NCI-H2081 (cell line): ENCODE results near the gene RPS15A.
A peak's percentile ranks its signal among the peaks of the same experiment; 100 is the strongest.
"Not testable (repeated sequence)": the region's sequence is repeated elsewhere in the genome, so short reads cannot be mapped to it uniquely, and the experiment has no call there.

Experiments
- DNase-seq, 2 experiments: peaks; one replicate each; lab custom pipeline; 2025; lab: John Stamatoyannopoulos, UW

Gene RPS15A

DNA sequence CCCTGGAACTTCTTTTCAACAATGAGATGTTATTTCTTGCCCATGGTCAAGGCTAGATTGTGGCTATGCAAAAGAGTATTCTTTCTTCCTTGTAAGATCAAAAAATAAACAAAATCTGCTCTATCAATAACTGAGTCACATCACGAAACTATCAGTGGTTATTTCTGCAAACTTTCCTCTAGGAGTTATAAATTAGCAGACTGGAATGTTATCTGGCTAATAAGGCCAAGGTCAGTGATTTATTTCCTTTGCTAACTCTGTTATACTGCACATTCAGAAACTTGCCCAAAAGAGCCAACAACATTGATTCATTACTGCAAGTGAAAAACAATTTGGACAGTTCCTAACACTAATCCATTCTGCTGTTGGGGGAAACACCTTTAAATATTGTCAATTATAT lies 6.2 kb upstream of the RPS15A start:
- no peak for DNase-seq

DNA sequence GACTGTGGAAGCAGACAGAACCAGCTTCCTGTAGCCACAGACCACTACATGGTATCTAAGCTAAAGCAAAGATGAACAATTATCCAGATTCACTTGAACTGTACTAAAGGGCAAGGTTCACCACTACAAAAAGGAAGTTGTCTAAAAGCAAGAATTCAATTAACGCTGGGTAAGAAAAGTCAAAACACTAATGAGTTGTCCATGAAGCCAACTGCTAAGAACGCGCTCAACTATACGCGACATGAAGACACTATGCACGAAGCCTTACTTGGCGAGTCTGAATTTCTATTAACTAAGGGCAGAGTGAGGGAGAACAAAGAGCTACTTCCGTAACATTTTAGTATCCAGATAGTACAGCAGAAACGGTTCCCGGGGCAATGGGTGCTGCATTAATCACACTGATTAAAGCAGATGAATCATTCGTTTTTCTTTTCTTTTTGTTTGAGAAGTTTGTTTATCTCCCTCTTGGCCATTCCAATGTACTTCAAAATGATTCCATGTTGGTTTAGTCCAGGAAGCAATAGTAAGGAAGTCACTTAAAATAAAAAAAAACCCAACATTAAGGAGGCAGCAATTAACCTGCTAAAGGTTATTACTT lies 2.8 kb upstream of the RPS15A start:
- no peak for DNase-seq

DNA sequence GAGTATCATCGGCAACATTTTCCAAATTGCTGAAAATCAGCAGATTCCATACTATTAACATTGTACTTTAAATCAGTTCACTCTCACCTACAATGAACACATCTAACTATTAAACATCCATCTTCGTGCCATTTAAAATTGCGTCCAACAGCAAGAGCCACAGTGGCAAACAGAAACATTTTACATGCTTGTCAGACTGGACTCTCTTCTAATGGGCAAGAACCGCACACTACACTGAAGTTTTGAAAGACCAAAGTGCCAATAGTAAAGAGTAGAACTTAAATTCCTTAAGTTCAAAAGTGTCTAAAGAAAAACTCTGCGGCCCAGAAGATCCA lies 652 bp downstream of the RPS15A start:
- DNase-seq, result no peak

DNA sequence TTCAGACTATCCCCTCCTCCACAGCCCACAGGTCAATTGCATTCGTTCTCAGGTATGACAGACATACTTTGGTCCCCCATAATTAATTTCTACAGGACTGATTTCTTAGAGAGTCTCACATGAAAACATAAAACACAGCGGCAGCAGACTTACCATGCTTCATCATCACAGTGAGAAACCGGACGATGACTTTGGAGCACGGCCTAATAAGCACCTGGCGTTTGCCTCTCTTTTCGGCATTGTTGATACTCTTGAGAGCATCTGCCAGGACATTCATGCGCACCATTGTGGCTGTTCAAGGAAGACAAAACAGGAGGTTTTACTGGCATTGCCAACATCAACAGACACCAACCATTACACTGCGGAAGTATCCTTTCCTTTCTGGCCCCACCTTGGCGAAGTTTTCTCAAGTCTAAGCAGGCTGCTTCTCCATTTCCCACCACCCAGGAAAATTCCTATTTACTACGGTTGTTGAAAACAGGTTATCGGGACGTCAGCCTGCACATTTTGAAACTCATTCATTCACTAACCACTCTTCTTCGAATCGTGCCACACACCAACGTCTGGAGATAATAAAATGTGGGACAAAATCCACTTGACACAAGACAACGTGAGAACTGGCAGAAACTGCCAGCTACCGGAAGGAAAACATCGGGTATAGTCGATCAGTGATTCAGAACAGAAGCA lies 1.2 kb downstream of the RPS15A start:
- DNase-seq, result peak in 1 of 2 experiments; percentile 43

DNA sequence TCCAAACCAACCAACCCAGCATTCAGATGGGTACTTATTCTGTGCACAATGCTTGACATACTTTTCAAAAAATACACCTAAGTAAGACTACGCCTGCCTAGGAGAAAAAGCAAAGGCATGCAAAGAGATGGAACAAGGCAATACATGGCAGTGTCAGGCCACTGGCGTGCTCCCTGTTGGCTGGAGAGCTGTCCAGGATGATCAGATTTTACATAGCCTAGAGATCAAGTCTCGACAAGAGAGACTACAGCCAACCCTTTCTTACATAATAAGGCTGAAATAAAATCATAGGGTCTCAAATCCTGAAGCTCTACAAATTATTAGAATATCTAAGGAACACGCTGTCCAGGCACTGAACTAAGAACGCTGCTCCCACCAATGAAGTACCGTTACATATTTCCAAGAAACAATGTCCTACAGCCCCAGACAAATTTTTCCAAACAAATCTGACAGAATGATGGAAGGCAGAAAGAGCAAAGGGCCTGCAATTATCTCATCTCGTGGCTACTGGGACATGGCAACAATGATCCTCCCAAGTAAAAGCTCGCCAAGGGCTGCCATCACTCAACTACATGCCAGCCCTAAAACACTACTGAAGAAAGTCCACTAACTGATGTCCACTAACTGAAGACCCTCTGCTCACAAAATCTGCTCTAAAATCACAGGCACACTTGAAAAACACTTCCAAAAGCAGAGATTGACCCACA lies 5.1 kb downstream of the RPS15A start:
- no peak for DNase-seq

DNA sequence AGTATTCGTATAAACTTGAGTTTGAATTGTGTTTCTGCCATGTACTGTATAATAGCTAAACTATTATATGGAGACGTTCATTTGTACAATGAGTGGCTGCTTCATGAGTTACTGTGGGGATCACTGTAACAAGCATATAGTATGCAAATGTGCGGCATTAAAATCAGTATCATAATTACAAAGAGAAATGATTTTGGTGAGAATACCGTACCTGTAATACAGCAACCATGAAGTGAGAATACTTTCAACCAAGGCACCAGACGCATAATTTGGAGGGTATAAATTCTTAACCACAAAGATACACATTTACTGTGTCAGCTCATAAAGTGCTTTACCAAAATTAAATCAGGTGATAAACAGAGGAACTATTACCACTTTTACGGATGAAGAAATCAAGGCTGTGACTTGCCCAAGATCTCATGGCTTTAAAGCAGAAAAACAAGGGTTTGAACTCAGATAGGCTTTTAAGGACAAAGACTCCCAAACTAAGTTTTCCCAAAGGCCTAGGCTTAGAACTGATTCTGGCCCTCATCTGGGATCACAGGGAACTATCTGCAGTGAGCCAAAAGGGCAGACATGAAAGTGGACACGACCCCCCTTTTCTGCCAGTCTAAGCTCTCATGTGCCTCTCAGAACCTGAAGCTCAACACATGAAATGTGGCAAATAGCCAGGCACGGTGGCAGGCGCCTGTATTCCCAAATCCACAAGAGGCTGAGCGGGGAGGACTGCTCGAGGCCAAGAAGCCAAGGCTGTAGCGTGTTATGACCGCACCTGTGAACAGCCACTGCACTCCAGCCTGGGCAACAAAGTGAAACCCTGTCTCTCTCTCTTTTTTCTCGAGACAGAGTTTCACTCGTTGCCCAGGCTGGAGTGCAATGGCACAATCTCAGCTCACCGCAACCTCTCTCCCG lies 6.4 kb downstream of the RPS15A start:
- no peak for DNase-seq

DNA sequence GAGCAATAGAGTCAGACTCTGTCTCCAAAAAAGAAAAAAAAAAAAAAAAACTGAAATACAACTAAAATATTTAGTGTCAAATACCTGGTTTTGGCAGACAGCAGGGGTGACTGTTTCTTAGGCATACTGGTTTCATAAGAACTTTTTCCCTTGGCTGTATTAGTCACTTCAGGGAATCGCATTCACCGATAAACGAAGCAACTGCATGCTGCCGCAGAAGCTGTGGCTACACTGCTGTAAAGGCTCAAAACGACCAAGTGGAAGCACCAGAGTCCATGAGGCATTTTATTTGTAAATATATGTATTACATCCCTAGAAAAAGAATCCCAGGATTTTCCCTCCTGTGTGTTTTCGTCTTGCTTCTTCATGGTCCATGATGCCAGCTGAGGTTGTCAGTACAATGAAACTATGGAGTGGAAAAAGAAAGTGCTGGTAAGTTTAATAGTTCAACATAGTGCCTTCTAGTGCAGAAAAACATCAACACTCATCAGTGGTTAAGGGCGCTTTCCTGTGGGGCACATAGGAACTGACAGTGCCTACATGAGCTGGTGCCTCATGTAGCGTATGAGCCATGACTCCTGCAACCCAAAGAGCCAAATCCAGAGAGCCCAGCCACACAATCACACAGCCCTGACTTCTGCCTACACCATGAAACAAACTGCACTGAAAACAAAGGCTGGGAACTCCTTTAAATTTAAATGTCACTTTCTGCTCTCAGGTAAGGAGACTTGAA lies 7.3 kb downstream of the RPS15A start:
- no peak for DNase-seq

DNA sequence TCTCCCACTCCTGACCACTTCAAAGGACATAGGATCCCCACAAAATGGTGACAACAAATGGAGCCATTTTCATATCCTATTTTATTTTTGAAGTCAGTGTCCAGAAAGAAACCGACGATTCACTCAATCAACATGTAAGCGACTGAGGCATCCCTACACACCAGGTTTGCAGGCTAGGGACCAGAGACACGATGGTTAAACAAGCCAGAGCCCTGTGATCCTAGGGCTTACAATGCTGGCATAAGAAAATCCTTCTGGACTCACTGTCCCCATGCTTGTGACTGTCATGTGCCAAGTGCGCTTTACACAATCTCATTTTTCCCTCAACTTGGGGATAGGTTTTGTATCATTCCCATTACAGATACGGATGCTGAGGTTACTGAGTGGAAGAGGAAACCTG lies 8.9 kb downstream of the RPS15A start:
- not testable (repeated sequence) for DNase-seq

DNA sequence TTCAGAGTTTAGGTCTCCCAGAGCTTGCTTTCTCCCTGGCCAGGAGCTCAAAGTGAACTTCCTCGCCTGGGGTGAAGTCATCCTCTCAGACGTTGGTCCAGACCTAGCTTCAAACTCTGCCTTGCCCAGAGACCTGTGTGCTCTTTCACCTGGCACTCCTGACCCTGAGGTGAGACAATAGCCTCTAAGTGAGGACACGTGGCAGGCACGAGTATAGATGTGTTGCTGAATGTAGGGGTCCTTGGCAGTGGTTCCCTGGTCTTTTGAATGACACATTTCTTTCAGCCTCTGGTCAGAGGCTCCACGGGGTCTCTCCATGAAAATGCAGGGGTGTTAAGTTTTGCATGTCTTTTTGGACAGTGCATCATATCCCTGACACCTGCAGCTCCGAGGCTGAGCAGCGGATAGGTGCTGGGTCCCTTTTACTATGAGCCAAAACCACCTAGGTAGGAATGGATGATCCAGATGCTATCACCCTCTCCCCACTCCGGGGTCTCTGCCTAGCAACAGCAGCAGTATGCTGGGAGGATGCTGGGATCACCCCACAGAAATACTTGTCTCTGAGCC lies 9.6 kb downstream of the RPS15A start:
- DNase-seq, result not testable (repeated sequence)

DNA sequence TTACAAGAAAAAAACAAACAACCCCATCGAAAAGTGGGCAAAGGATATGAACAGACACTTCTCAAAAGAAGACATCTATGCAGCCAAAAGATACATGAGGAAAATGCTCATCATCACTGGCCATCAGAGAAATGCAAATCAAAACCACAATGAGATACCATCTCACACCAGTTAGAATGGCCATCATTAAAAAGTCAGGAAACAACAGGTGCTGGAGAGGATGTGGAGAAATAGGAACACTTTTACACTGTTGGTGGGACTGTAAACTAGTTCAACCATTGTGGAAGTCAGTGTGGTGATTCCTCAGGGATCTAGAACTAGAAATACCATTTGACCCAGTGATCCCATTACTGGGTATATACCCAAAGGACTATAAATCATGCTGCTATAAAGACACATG lies 12.5 kb downstream of the RPS15A start:
- not testable (repeated sequence) for DNase-seq

DNA sequence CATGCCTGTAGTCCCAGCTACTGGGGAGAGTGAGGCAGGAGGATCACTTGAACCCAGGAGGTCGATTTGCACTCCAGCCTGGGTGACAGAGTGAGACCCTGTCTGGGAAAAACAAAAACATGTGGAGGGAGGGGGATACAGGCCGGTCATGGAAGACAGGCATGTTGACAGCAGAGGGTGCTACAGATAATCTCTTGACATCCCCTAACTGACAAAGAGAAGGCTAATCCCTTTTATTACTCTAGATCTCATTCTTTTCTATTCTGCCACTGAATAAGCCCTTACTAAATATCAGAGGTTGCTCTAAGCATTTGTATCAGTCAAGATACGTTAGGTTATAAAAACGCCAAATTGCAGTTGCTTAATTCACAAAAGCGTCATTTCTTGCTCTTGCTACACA lies 13.8 kb downstream of the RPS15A start:
- DNase-seq, result not testable (repeated sequence)

DNA sequence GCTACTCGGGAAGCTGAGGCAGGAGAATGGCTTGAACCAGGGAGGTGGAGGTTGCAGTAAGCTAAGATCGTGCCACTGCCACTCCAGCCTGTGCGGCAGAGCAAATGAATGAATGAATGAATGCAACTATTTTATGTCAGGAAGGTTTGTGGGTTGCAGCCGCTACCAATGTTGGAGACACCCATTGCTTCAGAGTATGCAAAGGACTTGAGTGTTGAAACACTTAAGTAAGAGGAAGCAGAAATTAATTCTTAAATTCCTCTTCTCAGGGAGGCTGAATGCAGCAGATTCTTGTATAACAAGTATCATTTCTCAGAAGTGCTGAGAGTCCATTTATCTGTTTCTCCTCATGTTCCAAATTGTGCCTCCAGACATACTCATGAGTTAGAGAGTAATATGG lies 15.5 kb downstream of the RPS15A start:
- DNase-seq, result not testable (repeated sequence)

DNA sequence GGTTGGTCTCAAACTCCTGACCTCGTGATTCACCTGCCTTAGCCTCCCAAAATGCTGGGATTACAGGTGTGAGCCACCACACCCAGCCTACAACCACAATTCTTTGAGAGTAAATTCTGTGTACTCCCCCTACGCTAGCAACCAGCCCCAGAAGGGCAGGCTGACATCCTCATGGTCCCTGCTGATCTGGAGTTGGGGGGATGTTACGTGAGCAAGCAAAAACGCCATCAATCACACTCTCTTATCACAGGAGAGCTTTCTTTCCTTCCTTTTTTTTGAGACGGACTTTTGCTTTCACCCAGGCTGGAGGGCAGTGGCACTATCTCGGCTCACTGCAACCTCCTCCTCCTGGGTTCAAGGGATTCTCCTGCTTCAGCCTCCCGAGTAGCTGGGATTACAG lies 18.0 kb downstream of the RPS15A start:
- DNase-seq, result not testable (repeated sequence)

DNA sequence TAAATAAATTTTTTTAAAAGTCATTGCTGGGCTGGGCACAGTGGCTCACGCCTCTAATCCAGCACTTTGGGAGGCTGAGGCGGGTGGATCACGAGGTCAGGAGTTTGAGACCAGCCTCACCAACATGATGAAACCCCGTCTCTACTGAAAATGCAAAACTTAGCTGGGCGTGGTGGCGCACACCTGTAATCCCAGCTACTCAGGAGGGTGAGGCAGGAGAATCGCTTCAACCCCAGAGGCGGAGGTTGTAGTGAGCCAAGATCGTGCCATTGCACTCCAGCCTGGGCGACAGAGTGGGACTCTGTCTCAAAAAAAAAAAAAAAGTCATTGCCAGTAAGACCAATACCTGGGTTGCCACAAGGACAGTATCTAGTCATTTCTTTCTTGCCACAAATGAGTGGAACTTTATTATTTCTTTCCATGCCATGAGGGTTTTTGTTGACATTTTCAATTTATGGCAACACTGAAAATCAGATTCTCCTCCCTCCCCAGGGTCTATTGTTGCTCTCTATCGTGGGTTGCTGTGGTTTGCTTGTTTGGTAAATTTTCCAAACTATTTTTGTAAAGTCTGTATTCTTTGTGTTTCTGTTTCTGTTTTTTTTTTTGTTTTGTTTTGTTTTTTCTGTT lies 19.7 kb downstream of the RPS15A start:
- DNase-seq, result not testable (repeated sequence)

DNA sequence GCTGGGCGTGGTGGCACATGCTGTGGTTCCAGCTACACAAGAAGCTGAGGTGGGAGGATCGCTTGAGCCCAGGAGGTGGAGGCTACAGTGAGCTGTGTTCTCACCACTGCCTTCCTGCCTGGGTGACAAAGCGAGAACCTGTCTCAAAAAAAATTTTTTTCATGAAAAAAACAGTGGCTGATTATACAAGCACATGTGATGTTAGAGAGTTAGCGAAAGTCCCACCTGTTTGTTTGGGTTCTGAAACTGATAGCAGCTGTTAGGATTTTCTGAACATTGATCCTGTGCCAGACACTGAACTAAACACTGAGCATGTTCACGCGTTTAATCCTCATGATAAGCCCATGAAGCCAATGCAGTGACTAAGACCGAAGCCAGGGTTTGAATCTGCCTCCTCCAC lies 22.9 kb downstream of the RPS15A start:
- DNase-seq, result not testable (repeated sequence)

DNA sequence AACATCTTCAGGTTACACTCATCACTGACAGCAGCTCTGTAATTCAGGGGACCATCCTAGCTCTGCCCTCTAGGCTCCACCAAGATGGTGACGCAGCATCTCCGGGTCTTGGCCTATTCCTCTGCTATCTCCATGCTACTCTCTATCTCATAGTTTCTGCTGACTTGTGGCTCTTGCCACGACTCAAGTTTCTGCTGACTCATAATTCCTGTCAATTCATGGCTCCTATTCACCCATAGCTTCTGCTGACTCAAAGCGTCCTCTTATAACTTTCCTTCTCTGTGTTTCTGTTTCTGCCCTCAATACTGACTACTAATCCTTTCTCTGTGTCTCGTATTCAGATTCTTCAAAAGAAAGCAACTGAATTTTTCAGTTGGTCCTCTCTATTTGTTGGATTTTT lies 27.4 kb downstream of the RPS15A start:
- DNase-seq, result not testable (repeated sequence)

DNA sequence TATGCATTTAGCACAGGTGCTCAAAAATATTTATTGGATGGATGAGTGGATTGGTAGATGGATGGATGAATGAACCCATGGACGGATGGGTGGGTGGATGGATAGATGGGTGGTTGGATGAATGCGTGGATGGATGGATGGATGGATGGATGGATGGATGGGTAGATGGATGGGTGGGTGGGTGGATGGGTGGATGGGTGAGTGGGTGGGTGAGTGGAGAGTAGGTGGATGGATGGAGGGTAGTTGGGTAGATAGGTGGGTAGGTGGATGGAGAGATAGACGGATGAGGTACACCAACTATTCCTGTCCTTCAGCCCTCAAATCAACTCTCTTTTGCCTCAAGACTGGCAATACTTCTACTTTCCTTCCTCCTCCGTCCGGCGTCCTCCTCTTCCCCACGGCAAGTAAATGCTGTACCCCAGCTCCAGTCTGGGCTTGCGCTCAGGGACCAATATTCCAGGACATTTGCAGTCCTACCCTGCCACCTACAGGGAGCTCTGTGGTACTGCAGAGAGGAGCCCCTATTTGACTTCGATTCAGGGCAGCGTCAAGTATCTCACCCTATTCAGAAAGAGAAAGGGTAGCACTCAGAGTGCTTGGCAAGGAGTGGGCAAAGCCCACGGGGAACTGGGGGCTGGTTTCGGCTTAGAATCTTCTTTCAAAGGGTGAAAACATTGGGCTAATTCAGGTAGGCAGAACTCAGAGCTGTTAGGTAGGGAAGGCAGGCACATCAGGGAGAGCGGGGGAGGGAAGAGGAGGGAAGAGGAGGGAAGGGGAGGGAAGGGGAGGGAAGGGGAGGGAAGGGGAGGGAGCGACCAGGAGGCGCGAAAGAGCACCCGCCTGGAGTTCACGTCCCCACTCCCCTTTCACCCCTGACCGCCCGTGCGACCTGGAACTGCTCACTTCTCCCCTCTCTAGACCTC lies 30.3 kb downstream of the RPS15A start:
- DNase-seq, result peak; percentile 2 to 31

DNA sequence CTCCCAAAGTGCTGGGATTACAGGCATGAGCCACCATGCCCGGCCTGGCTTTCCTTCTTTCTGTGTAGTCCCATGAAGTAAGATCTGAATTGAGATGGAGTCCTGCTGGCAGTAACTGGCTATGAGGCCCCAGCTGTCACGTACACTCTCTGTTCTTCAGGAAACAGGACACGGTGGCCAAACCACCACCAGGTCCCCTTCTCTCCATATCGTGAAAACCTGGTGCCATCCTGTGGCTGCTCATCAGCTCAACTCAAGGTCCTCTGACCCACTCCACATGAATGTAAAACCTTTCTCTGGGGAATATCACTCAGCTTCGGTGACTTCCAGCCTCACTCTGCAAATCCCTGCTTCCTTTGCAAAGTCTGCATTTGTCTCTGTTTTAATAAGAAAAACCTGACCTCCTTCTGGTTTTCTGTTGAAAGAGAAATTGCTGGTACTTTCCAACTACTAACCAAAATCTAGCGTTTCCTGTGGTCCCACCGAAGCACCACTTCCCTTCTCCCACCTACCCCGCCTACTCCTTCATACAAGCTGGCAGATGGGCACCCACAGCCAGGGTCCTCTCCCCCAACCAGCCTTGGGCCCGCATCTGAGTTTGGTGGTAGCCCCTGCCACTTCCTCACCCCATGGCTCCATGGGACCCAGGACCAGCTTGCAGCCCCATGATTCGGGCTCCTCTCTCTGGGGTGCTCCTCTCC lies 32.0 kb downstream of the RPS15A start:
- not testable (repeated sequence) for DNase-seq

DNA sequence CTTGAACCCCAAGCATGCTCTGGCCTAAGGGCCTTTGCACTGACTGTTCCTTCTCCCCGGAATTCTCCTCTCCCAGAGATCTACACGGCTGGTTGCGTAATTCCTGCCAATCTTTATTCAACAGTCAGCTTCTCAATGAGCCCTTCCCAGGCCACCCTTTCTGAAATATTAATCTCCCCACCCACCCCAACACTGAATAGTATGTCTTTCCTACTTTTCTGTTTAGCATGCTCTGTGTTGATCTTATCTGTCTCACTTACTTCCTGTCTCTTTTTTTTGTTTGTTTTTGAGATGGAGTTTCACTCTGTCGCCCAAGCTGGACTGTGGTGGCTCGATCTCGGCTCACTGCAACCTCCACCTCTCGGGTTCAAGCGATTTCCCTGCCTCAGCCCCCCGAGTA lies 33.5 kb downstream of the RPS15A start:
- not testable (repeated sequence) for DNase-seq
